Breast epithelium (tissue), 3 donors: ENCODE measurements around the gene NR4A1.

Experiments
- POLR2AphosphoS5 ChIP-seq, 3 donors: sonication (generic); formaldehyde crosslinking; IDR thresholded peaks; one replicate each; pipeline ENCODE4 v1.6.1; 2017; ENCODE audit warnings: antibody characterized with exemption in 3 of 3
- TF ChIP-seq, protein P1 (sequence below), 3 donors: fragments of 450-650 bp; IDR thresholded peaks; one replicate each; pipeline ENCODE4 v1.5.1; 2016 to 2017; ENCODE audit warnings: antibody characterized with exemption in 3 of 3, mild to moderate bottlenecking in 3 of 3, moderate library complexity in 3 of 3

GRCh38 chr12:52005218-52005902 lies 45.9 kb upstream of the NR4A1 start:
- no peak for TF ChIP-seq POLR2AphosphoS5 (IDR thresholded peaks at IDR 0.05)
- TF ChIP-seq, protein P1, sequence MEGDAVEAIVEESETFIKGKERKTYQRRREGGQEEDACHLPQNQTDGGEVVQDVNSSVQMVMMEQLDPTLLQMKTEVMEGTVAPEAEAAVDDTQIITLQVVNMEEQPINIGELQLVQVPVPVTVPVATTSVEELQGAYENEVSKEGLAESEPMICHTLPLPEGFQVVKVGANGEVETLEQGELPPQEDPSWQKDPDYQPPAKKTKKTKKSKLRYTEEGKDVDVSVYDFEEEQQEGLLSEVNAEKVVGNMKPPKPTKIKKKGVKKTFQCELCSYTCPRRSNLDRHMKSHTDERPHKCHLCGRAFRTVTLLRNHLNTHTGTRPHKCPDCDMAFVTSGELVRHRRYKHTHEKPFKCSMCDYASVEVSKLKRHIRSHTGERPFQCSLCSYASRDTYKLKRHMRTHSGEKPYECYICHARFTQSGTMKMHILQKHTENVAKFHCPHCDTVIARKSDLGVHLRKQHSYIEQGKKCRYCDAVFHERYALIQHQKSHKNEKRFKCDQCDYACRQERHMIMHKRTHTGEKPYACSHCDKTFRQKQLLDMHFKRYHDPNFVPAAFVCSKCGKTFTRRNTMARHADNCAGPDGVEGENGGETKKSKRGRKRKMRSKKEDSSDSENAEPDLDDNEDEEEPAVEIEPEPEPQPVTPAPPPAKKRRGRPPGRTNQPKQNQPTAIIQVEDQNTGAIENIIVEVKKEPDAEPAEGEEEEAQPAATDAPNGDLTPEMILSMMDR (IDR thresholded peaks at IDR 0.05), result no peak
